Stomach smooth muscle (tissue), 2 donors: ENCODE measurements around the gene RAP1GAP2.
A peak's percentile ranks its signal among the peaks of the same experiment; 100 is the strongest.
"Not testable (repeated sequence)": the region's sequence is repeated elsewhere in the genome, so short reads cannot be mapped to it uniquely, and the experiment has no call there.

Experiments used
- H3K27ac ChIP-seq: one replicate; pipeline ENCODE4 v1.7.0; 2013; ENCODE audit warnings: mild to moderate bottlenecking, low read length, inconsistent platforms
- H3K27me3 ChIP-seq, 2 donors: one replicate each; pipeline ENCODE4 v1.7.0; 2013; ENCODE audit warnings: low read length in 2 of 2; ENCODE audit not compliant: insufficient read depth in 2 of 2, control insufficient read depth in 1 of 2
- H3K36me3 ChIP-seq, 2 donors: one replicate each; pipeline ENCODE4 v1.7.0; 2013; ENCODE audit warnings: low read length in 2 of 2; ENCODE audit not compliant: control insufficient read depth in 2 of 2, insufficient read depth in 2 of 2
- H3K4me1 ChIP-seq: one replicate; pipeline ENCODE4 v1.7.0; 2013; ENCODE audit warnings: low read length; ENCODE audit not compliant: control insufficient read depth, insufficient read depth
- H3K4me3 ChIP-seq, 2 donors: one replicate each; pipeline ENCODE4 v1.7.0; 2013; ENCODE audit warnings: low read length in 2 of 2
- H3K9ac ChIP-seq, 2 donors: one replicate each; pipeline ENCODE4 v1.7.0; 2013; ENCODE audit warnings: low read length in 2 of 2, mild to moderate bottlenecking in 1 of 2
- H3K9me3 ChIP-seq, 2 donors: one replicate each; pipeline ENCODE4 v1.7.0; 2013; ENCODE audit warnings: low read length in 2 of 2; ENCODE audit not compliant: control insufficient read depth in 2 of 2
- donor health status: healthy.
- donor health status: Pancreatic carcinoma.

RAP1GAP2 gene

GRCh38 chr17:2814481-2815341 lies 18.5 kb downstream of the RAP1GAP2 start:
- peaks cover 3% of the 10 kb centered on the region for H3K4me1 ChIP-seq
- no peak overlapping the region for H3K9ac ChIP-seq
- no peaks in the 10 kb centered on the region for H3K36me3 ChIP-seq
- H3K9me3 ChIP-seq = no peaks in the 10 kb centered on the region
- H3K27me3 ChIP-seq = peaks cover 0 to 5% of the 10 kb centered on the region in 2 donors
- no peak overlapping the region for H3K4me3 ChIP-seq
- H3K27ac ChIP-seq = no peak overlapping the region

- Histone ChIP-seq H3K4me3 (no peak overlapping the region), H3K36me3 (no peaks in the 10 kb centered on the region), H3K4me1 (peaks cover 3% of the 10 kb centered on the region), H3K27me3 (peaks cover 0 to 5% of the 10 kb centered on the region in 2 donors), H3K27ac (no peak overlapping the region), H3K9me3 (no peaks in the 10 kb centered on the region), H3K9ac (no peak overlapping the region)
Measured at GRCh38 chr17:2815781-2816185, 19.5 kb downstream of the RAP1GAP2 start.

- Histone ChIP-seq H3K9me3 (no peaks in the 10 kb centered on the region), H3K27ac (no peak overlapping the region)
Measured at GRCh38 chr17:2816688-2817087, 20.4 kb downstream of the RAP1GAP2 start.

GRCh38 chr17:2819294-2819693 lies 23.1 kb downstream of the RAP1GAP2 start:
- not testable (repeated sequence) for H3K9ac ChIP-seq, H3K9me3 ChIP-seq, H3K27me3 ChIP-seq, H3K36me3 ChIP-seq, H3K4me1 ChIP-seq, H3K4me3 ChIP-seq, H3K27ac ChIP-seq

More at GRCh38 chr17:2816688-2817087, 20.4 kb downstream of the RAP1GAP2 start:
- Histone ChIP-seq H3K27me3 (peaks cover 0 to 3% of the 10 kb centered on the region in 2 donors), H3K4me1 (peaks cover 3% of the 10 kb centered on the region), H3K9ac (no peak overlapping the region), H3K4me3 (no peak overlapping the region), H3K36me3 (no peaks in the 10 kb centered on the region)

GRCh38 chr17:2819921-2820501 lies 23.8 kb downstream of the RAP1GAP2 start:
- Histone ChIP-seq H3K36me3 (no peaks in the 10 kb centered on the region), H3K9me3 (no peaks in the 10 kb centered on the region), H3K4me1 (no peaks in the 10 kb centered on the region), H3K27me3 (peaks cover 0 to 2% of the 10 kb centered on the region in 2 donors), H3K4me3 (no peak overlapping the region), H3K9ac (no peak overlapping the region), H3K27ac (no peak overlapping the region)

GRCh38 chr17:2821868-2822267 lies 25.6 kb downstream of the RAP1GAP2 start:
- no peaks in the 10 kb centered on the region for H3K36me3 ChIP-seq
- H3K9ac ChIP-seq = no peak overlapping the region
- H3K4me3 ChIP-seq = no peak overlapping the region
- no peak overlapping the region for H3K27ac ChIP-seq
- no peaks in the 10 kb centered on the region for H3K9me3 ChIP-seq
- H3K4me1 ChIP-seq = no peaks in the 10 kb centered on the region
- H3K27me3 ChIP-seq = peaks cover 0 to 2% of the 10 kb centered on the region in 2 donors

GRCh38 chr17:2822358-2822757 lies 26.1 kb downstream of the RAP1GAP2 start:
- H3K4me1 ChIP-seq = no peaks in the 10 kb centered on the region
- no peak overlapping the region for H3K4me3 ChIP-seq
- H3K36me3 ChIP-seq = no peaks in the 10 kb centered on the region
- no peak overlapping the region for H3K27ac ChIP-seq
- H3K27me3 ChIP-seq = peaks cover 0 to 2% of the 10 kb centered on the region in 2 donors
- no peaks in the 10 kb centered on the region for H3K9me3 ChIP-seq
- H3K9ac ChIP-seq = no peak overlapping the region

- no peak overlapping the region for H3K4me3 ChIP-seq
- H3K27me3 ChIP-seq = peaks cover 0 to 2% of the 10 kb centered on the region in 2 donors
- H3K4me1 ChIP-seq = peaks cover 4% of the 10 kb centered on the region
- no peak overlapping the region for H3K27ac ChIP-seq
- H3K9me3 ChIP-seq = no peaks in the 10 kb centered on the region
- H3K9ac ChIP-seq = no peak overlapping the region
- H3K36me3 ChIP-seq = no peaks in the 10 kb centered on the region
Measured at GRCh38 chr17:2825253-2825970, 29.2 kb downstream of the RAP1GAP2 start.

GRCh38 chr17:2828397-2829038 lies 32.3 kb downstream of the RAP1GAP2 start:
- Histone ChIP-seq H3K4me3 (peak overlapping the region in 1 of 2 donors; percentile 55), H3K27me3 (peaks cover 0 to 2% of the 10 kb centered on the region in 2 donors), H3K27ac (no peak overlapping the region), H3K4me1 (peaks cover 4% of the 10 kb centered on the region), H3K9me3 (no peaks in the 10 kb centered on the region), H3K9ac (no peak overlapping the region), H3K36me3 (no peaks in the 10 kb centered on the region)

- Histone ChIP-seq H3K4me1 (peaks cover 4% of the 10 kb centered on the region), H3K27ac (no peak overlapping the region), H3K4me3 (no peak overlapping the region), H3K36me3 (no peaks in the 10 kb centered on the region), H3K9me3 (no peaks in the 10 kb centered on the region), H3K9ac (no peak overlapping the region), H3K27me3 (no peaks in the 10 kb centered on the region)
Measured at GRCh38 chr17:2830678-2831077, 34.4 kb downstream of the RAP1GAP2 start.
